ENCODE results near the gene B4GALT5. TPM values are rescaled to one million over a fixed set of nuclear protein-coding genes. Genes with fewer than 3 reads are reported as not detected.

The B4GALT5 gene
- total RNA-seq, 6 donors from 2014 or later: 16.2 to 49.0 (median 36.7) TPM

DNA sequence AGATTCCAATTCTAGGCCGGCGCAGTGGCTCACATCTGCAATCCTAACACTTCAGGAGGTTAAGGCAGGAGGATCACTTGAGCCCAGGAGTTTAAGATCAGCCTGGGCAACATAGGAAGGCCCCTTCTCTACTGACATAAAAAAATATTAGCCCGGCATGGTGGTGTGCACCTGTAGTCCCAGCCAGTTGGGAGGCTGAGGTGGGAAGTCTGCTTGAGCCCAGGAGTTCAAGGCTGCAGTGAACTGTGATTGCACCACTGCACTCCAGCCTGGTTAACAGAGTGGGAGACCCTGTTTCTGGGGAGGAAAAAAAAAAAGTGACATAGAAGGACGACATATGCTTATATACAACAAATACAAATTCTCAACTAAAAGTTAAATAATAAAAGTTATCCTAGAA is 30.9 kb downstream of the B4GALT5 start:
- peaks cover 62 to 92% (median 81%) of the 10 kb centered on the region in 4 donors for H3K4me1 ChIP-seq
- H3K27me3 ChIP-seq: no peaks in the 10 kb centered on the region
- no peaks in the 10 kb centered on the region for H3K9me3 ChIP-seq
- H3K4me3 ChIP-seq: no peak overlapping the region
- H3K36me3 ChIP-seq: no peaks in the 10 kb centered on the region
- TF ChIP-seq POLR2A (IDR thresholded peaks at IDR 0.05) (no peak), EP300 (IDR thresholded peaks at IDR 0.05) (no peak), POLR2AphosphoS5 (IDR thresholded peaks at IDR 0.05) (no peak)
- TF ChIP-seq, protein P1, sequence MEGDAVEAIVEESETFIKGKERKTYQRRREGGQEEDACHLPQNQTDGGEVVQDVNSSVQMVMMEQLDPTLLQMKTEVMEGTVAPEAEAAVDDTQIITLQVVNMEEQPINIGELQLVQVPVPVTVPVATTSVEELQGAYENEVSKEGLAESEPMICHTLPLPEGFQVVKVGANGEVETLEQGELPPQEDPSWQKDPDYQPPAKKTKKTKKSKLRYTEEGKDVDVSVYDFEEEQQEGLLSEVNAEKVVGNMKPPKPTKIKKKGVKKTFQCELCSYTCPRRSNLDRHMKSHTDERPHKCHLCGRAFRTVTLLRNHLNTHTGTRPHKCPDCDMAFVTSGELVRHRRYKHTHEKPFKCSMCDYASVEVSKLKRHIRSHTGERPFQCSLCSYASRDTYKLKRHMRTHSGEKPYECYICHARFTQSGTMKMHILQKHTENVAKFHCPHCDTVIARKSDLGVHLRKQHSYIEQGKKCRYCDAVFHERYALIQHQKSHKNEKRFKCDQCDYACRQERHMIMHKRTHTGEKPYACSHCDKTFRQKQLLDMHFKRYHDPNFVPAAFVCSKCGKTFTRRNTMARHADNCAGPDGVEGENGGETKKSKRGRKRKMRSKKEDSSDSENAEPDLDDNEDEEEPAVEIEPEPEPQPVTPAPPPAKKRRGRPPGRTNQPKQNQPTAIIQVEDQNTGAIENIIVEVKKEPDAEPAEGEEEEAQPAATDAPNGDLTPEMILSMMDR (IDR thresholded peaks at IDR 0.05): no peak
- ATAC-seq (ENCODE audit: low FRiP score in 2 of 2) (no peak), DNase-seq (no peak)
- 83 to 93% methylated on average over 4 of the region's 4 CpGs for WGBS, 2 donors
- H3K27ac ChIP-seq: peak overlapping the region in 1 of 4 donors; percentile 80

DNA sequence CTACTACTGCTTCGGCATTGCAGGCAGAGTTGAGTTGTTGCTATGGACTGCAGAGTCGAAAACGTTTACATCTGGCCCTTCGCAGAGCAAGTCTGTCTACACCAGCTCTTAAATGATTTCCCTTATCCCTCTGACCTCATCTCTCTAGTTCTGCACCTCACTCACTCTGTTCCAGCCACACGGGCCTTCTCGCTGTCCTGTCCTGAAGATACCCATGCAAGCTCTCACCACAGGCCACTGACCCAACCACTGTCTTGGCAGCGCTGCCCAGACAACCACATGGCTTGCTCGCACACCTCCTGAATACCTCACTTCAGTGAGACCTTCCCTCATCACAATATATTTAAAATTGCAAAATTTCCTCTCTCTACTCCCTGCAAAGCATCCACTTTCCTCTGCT is 31.4 kb downstream of the B4GALT5 start:
- H3K27ac ChIP-seq: peak overlapping the region in 3 of 4 donors; percentile 4 to 80 (median 62)
- DNase-seq: no peak
- TF ChIP-seq POLR2A (IDR thresholded peaks at IDR 0.05) (no peak), EP300 (IDR thresholded peaks at IDR 0.05) (no peak), POLR2AphosphoS5 (IDR thresholded peaks at IDR 0.05) (no peak)
- TF ChIP-seq, protein P1 (IDR thresholded peaks at IDR 0.05): no peak
- H3K4me3 ChIP-seq: no peak overlapping the region
- no peaks in the 10 kb centered on the region for H3K36me3 ChIP-seq
- 68 to 83% methylated on average over 8 of the region's 8 CpGs for WGBS, 2 donors
- no peaks in the 10 kb centered on the region for H3K27me3 ChIP-seq
- peaks cover 62 to 92% (median 84%) of the 10 kb centered on the region in 4 donors for H3K4me1 ChIP-seq
- no peak for ATAC-seq (ENCODE audit: low FRiP score in 2 of 2)
- no peaks in the 10 kb centered on the region for H3K9me3 ChIP-seq

DNA sequence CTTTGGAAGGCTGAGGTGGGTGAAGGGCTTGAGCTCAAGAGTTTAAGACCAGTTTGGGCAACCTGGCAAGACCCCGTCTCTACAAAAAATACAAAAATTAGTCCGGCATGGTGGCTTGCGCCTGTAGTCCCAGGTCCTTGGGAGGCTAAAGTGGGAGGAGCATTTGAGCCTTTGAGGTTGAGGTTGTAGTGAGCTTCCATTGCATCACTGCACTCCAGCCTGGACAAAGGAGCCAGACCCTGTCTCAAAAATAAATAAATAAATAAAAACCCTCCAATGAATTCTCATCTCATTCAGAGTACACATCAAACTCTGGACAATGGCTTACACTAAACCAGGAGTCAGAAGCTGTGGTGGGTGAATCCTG is 31.8 kb downstream of the B4GALT5 start:
- 80 to 84% methylated on average over 3 of the region's 3 CpGs for WGBS, 2 donors
- peaks cover 62 to 92% (median 86%) of the 10 kb centered on the region in 4 donors for H3K4me1 ChIP-seq
- no peaks in the 10 kb centered on the region for H3K36me3 ChIP-seq
- DNase-seq (no peak), ATAC-seq (ENCODE audit: low FRiP score in 2 of 2) (no peak)
- H3K27me3 ChIP-seq: no peaks in the 10 kb centered on the region
- H3K4me3 ChIP-seq: no peak overlapping the region
- TF ChIP-seq, protein P1 (IDR thresholded peaks at IDR 0.05): no peak
- TF ChIP-seq EP300 (IDR thresholded peaks at IDR 0.05) (no peak), POLR2AphosphoS5 (IDR thresholded peaks at IDR 0.05) (no peak), POLR2A (IDR thresholded peaks at IDR 0.05) (no peak)
- H3K27ac ChIP-seq: peak overlapping the region; percentile 4 to 80 (median 50)
- H3K9me3 ChIP-seq: no peaks in the 10 kb centered on the region

DNA sequence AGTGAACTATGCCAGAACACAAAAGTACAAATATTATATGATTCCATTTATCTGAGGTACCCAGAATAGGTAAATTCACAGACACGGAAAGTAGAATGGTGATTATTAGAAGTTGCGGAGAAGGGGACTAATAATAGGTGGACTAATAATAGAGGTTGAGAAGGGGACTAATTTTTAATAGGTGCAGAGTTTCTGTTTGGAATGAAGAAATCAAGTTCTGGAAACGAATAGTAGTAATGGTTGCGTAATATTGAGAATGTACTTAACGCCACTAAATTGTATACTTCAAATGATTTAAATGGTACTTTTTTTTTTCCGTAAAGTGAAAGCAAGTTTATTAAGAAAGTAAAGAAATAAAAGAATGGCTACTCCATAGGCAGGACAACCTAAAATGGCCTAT is 33.2 kb downstream of the B4GALT5 start:
- H3K4me3 ChIP-seq: no peak overlapping the region
- DNase-seq: no peak
- H3K27me3 ChIP-seq: no peaks in the 10 kb centered on the region
- peaks cover 63 to 92% (median 86%) of the 10 kb centered on the region in 4 donors for H3K4me1 ChIP-seq
- H3K9me3 ChIP-seq: no peaks in the 10 kb centered on the region
- no peak for ATAC-seq (ENCODE audit: low FRiP score in 2 of 2)
- H3K36me3 ChIP-seq: no peaks in the 10 kb centered on the region
- TF ChIP-seq POLR2AphosphoS5 (IDR thresholded peaks at IDR 0.05) (no peak), POLR2A (IDR thresholded peaks at IDR 0.05) (no peak), EP300 (IDR thresholded peaks at IDR 0.05) (no peak)
- TF ChIP-seq, protein P1 (IDR thresholded peaks at IDR 0.05): no peak
- WGBS, 2 donors: 30 to 37% methylated on average over 6 of the region's 6 CpGs
- peak overlapping the region; percentile 37 to 82 (median 74) for H3K27ac ChIP-seq

DNA sequence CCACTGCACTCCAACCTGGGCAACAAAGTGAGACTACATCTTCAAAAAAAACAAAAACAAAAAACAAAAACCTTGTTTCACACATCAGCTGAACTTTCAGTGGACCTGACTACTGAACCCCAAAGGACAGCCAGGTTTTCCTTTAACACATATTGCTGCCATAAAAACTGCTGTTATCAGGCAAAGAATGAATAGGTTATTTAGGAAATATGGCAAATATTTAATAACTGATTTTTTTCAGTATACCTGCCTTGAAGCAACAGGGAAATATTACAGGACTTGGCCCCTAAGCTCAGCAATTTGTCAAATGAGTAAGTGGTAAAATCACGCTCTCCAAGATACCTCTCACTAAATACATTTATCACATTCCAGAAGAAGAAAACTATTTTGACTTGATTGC is 34.0 kb downstream of the B4GALT5 start:
- 75 to 85% methylated on average over 1 of the region's 1 CpG for WGBS, 2 donors
- DNase-seq: no peak
- TF ChIP-seq POLR2A (IDR thresholded peaks at IDR 0.05) (no peak), POLR2AphosphoS5 (IDR thresholded peaks at IDR 0.05) (no peak), EP300 (IDR thresholded peaks at IDR 0.05) (no peak)
- TF ChIP-seq, protein P1 (IDR thresholded peaks at IDR 0.05): no peak
- H3K4me3 ChIP-seq: no peak overlapping the region
- peaks cover 66 to 92% (median 86%) of the 10 kb centered on the region in 4 donors for H3K4me1 ChIP-seq
- H3K27me3 ChIP-seq: no peaks in the 10 kb centered on the region
- H3K27ac ChIP-seq: peak overlapping the region; percentile 67 to 82 (median 76)
- no peak for ATAC-seq (ENCODE audit: low FRiP score in 2 of 2)
- no peaks in the 10 kb centered on the region for H3K36me3 ChIP-seq
- H3K9me3 ChIP-seq: no peaks in the 10 kb centered on the region
